CD14-positive monocyte (primary cell): ENCODE measurements around the gene ADAT3. TPM values are rescaled to one million over a fixed set of nuclear protein-coding genes. Genes with fewer than 3 reads are reported as not detected.

Experiments
- DNase-seq, 3 donors: peaks; one replicate each; pipeline ENCODE4 v3.0.0-alpha.2; 2011 to 2022
- H2AFZ ChIP-seq: 2 replicates; pipeline ENCODE4 v1.6.0; 2012; ENCODE audit warnings: mild to moderate bottlenecking, low read depth, low read length, inconsistent platforms; ENCODE audit not compliant: insufficient read depth, poor library complexity, severe bottlenecking
- H3K27ac ChIP-seq, 2 donors: 1 replicate in 1 of 2; 2 replicates in 1 of 2; pipeline ENCODE4 v1.5.1; 2012 to 2013; ENCODE audit warnings: low read length in 2 of 2, control low read depth in 1 of 2, inconsistent platforms in 1 of 2, low read depth in 1 of 2, mild to moderate bottlenecking in 1 of 2
- H3K27me3 ChIP-seq, 2 donors: one replicate each; pipeline versions ENCODE4 v1.6.0 to v1.6.1; 2011 to 2013; ENCODE audit warnings: low read length in 2 of 2; ENCODE audit not compliant: control insufficient read depth in 2 of 2, insufficient read depth in 2 of 2
- H3K36me3 ChIP-seq, 2 donors: replicated peaks in 1 of 2; 1 replicate in 1 of 2; 2 replicates in 1 of 2; pipeline versions ENCODE4 v1.5.1 to v1.6.1; 2012 to 2013; ENCODE audit warnings: low read length in 2 of 2, control low read depth in 1 of 2, inconsistent platforms in 1 of 2, mild to moderate bottlenecking in 1 of 2; ENCODE audit not compliant: insufficient read depth in 2 of 2, control insufficient read depth in 1 of 2
- H3K4me1 ChIP-seq, 2 donors: 1 replicate in 1 of 2; 2 replicates in 1 of 2; pipeline versions ENCODE4 v1.5.1 to v1.6.1; 2012 to 2013; ENCODE audit warnings: low read length in 2 of 2, control low read depth in 1 of 2, inconsistent platforms in 1 of 2, mild to moderate bottlenecking in 1 of 2, moderate library complexity in 1 of 2; ENCODE audit not compliant: insufficient read depth in 2 of 2, control insufficient read depth in 1 of 2
- H3K4me2 ChIP-seq: replicated peaks from 2 replicates; pipeline ENCODE3; 2012; ENCODE audit warnings: low read length, moderate library complexity, mild to moderate bottlenecking; ENCODE audit not compliant: poor library complexity, severe bottlenecking; ENCODE audit errors: extremely low read depth
- H3K4me3 ChIP-seq, 3 experiments: fragments of 200-600 bp in 1 of 3; sonication (generic) in 1 of 3; replicated peaks in 1 of 3; 1 replicate in 2 of 3; 2 replicates in 1 of 3; pipeline ENCODE4 v1.5.1; 2011 to 2013; ENCODE audit warnings: low read length in 3 of 3, mild to moderate bottlenecking in 3 of 3, control low read depth in 2 of 3, low read depth in 2 of 3, inconsistent platforms in 1 of 3, moderate library complexity in 1 of 3
- H3K79me2 ChIP-seq: 2 replicates; pipeline ENCODE4 v1.6.0; 2012; ENCODE audit warnings: mild to moderate bottlenecking, control low read depth, inconsistent platforms, low read length, moderate library complexity; ENCODE audit not compliant: insufficient read depth
- H3K9ac ChIP-seq: 2 replicates; pipeline ENCODE4 v1.6.0; 2017; ENCODE audit warnings: low read length, mild to moderate bottlenecking; ENCODE audit not compliant: insufficient read depth, poor library complexity, severe bottlenecking
- H3K9me3 ChIP-seq, 2 donors: replicated peaks in 1 of 2; 1 replicate in 1 of 2; 2 replicates in 1 of 2; pipeline versions ENCODE4 v1.5.1 to v1.6.1; 2012 to 2013; ENCODE audit warnings: low read length in 2 of 2, control low read depth in 1 of 2; ENCODE audit not compliant: control insufficient read depth in 1 of 2, insufficient read depth in 1 of 2
- H4K20me1 ChIP-seq: 2 replicates; pipeline ENCODE4 v1.6.0; 2012; ENCODE audit warnings: mild to moderate bottlenecking, low read length, control low read depth, moderate library complexity; ENCODE audit not compliant: insufficient read depth
- H3K27ac Mint-ChIP-seq, 7 donors: one replicate each; pipeline ENCODE4 v1.8.0; 2020; ENCODE audit warnings: mild to moderate bottlenecking in 7 of 7, mixed read lengths in 7 of 7, moderate library complexity in 6 of 7, inconsistent platforms in 2 of 7
- H3K27me3 Mint-ChIP-seq, 3 donors: one replicate each; pipeline ENCODE4 v1.8.0; 2021 to 2022; ENCODE audit warnings: low read depth in 3 of 3, mild to moderate bottlenecking in 3 of 3, mixed read lengths in 3 of 3, moderate library complexity in 3 of 3, inconsistent platforms in 1 of 3
- H3K36me3 Mint-ChIP-seq, 2 donors: one replicate each; pipeline ENCODE4 v1.8.0; 2020; ENCODE audit warnings: mixed read lengths in 2 of 2, inconsistent platforms in 1 of 2, mild to moderate bottlenecking in 1 of 2
- H3K4me1 Mint-ChIP-seq: one replicate; pipeline ENCODE4 v1.8.0; 2020; ENCODE audit warnings: mild to moderate bottlenecking, mixed read lengths
- H3K4me3 Mint-ChIP-seq, 2 donors: one replicate each; pipeline ENCODE4 v1.8.0; 2020; ENCODE audit warnings: mild to moderate bottlenecking in 2 of 2, mixed read lengths in 2 of 2, moderate library complexity in 1 of 2
- H3K9me3 Mint-ChIP-seq, 7 donors: one replicate each; pipeline ENCODE4 v1.8.0; 2020 to 2022; ENCODE audit warnings: mixed read lengths in 7 of 7, mild to moderate bottlenecking in 6 of 7, moderate library complexity in 6 of 7, inconsistent platforms in 2 of 7
- CTCF ChIP-seq: fragments of 200-600 bp; IDR thresholded peaks from one replicate; pipeline ENCODE4 v1.8.0; 2022; ENCODE audit warnings: antibody characterized with exemption, mild to moderate bottlenecking
- WGBS: methylation state at CpG from one replicate; pipeline ENCODE4 v1.1.5; 2013; ENCODE audit warnings: missing lambda C conversion rate; ENCODE audit not compliant: insufficient coverage; 5-methylcytosine and 5-hydroxymethylcytosine counted together
- intact Hi-C, 2 donors: fragments of 100-400 bp; cut with micrococcal nuclease; formaldehyde crosslinking; loops; one replicate each; pipeline versions ENCODE4 v1.15.0 to v1.15.1; 2023
- polyA plus RNA-seq, 3 donors: library from polyadenylated mRNA; depleted of rRNA in 1 of 3; unstranded in 2 of 3; stranded (reverse) in 1 of 3; fragments of 300-500 nt in 2 of 3; fragments of >200 nt in 1 of 3; fragmentation: Illumina TruSeq in 2 of 3; gene quantifications; 1 replicate in 2 of 3; 2 replicates in 1 of 3; pipeline ENCODE4 v1.2.3, GENCODE V29; 2012 to 2021

The ADAT3 gene
- polyA plus RNA-seq, 3 donors = 2.7 to 3.2 (median 3.1) TPM

DNA sequence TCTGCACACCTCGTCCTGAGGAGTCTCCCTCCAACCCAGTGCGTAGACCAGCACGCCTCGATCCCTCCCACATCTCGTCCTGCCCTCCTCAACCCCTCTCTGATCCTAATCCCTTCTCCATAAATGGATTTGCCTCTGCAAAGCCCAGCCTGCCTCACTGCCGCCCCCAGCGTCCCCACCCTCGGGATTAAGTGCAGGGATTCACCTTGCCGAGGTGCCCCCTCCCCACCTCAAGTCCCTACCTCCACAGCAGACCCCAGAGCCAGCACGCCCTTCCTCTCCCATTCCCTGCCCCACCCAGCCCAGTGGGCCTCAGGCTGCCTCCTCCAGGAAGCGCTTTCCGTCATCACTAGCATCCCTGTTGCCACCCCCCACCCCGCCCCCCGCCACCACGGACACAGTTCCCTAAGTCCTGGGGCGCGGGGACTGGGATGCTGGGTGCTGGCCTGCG, 45.8 kb upstream of the ADAT3 start:
- Histone ChIP-seq H3K36me3 (no peaks in the 10 kb centered on the region), H3K27me3 (no peaks in the 10 kb centered on the region), H3K4me3 (peak overlapping the region in 1 of 3 experiments; percentile 17), H3K4me2 (peak overlapping the region; percentile 92), H3K9ac (no peak overlapping the region), H3K9me3 (no peaks in the 10 kb centered on the region), H2AFZ (no peak overlapping the region), H3K4me1 (peaks cover 71 to 80% of the 10 kb centered on the region in 2 donors), H3K27ac (no peak overlapping the region), H3K79me2 (peaks cover 82% of the 10 kb centered on the region), H4K20me1 (peaks cover 68% of the 10 kb centered on the region)
- WGBS = 64% methylated on average over 18 of the region's 18 CpGs
- peak in 1 of 3 donors; percentile 9 for DNase-seq
- H3K4me1 Mint-ChIP-seq = peaks cover 56% of the 10 kb centered on the region
- no peaks in the 10 kb centered on the region for H3K9me3 Mint-ChIP-seq
- no peaks in the 10 kb centered on the region for H3K36me3 Mint-ChIP-seq
- intact Hi-C loops = no loop called here
- peak overlapping the region in 1 of 2 donors; percentile 12 for H3K4me3 Mint-ChIP-seq
- H3K27me3 Mint-ChIP-seq = peaks cover 0 to 4% (median 2%) of the 10 kb centered on the region in 3 donors
- H3K27ac Mint-ChIP-seq = peak overlapping the region in 6 of 7 donors; percentile 27 to 82 (median 66)
- TF ChIP-seq CTCF = no peak

DNA sequence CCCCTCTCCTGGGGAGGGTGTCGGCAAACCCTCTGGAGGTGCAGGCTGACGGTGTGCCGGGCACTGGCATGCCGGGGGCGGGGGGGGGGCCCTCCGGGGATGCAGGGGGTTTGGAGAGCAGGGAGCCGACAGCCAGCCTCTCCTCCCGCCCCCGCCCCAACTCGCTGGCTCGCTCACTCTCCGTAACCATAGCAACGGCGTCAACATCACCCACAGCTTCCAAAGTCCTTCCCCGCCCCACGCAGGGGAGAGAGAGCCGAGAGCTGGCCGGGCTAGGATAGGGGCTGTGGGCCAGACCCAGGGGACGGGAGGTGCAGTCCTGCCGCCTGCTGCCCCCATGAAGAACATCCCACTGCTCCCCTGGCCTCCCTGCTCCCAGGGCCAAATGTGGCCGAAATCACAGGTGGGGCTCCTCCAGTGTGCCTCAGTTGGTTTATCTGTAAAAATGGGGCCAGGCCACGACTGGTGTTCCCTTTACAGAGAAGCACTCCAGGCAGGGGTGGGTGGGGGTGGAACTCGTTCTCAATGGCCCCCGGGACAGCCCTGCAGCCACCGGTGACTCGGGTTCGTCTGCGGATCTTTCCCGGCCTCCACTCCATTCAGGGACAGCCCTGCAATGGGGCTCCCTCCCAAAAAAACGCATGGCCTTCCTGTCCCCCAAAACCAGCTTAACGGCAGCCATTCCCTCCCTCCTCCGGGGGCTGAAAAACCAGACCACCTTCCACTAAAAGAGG, 45.0 kb upstream of the ADAT3 start:
- Histone ChIP-seq H4K20me1 (peaks cover 60% of the 10 kb centered on the region), H2AFZ (no peak overlapping the region), H3K4me3 (peak overlapping the region in 1 of 3 experiments; percentile 96), H3K79me2 (peaks cover 80% of the 10 kb centered on the region), H3K9ac (no peak overlapping the region), H3K4me1 (peaks cover 67 to 77% of the 10 kb centered on the region in 2 donors), H3K9me3 (no peaks in the 10 kb centered on the region), H3K27ac (no peak overlapping the region), H3K36me3 (no peaks in the 10 kb centered on the region), H3K27me3 (no peaks in the 10 kb centered on the region), H3K4me2 (peak overlapping the region; percentile 92)
- Mint-ChIP-seq H3K36me3 (no peaks in the 10 kb centered on the region), H3K9me3 (no peaks in the 10 kb centered on the region), H3K27ac (no peak overlapping the region), H3K27me3 (peaks cover 0 to 4% (median 2%) of the 10 kb centered on the region in 3 donors), H3K4me1 (peaks cover 50% of the 10 kb centered on the region), H3K4me3 (peak overlapping the region in 1 of 2 donors; percentile 7)
- WGBS = 15% methylated on average over 13 of the region's 32 CpGs
- intact Hi-C loops = loop anchor here in 1 of 2 donors (5.0 kb wide), 1 partner anchor 37 kb away; no protein-coding TSS in a partner anchor
- no peak for TF ChIP-seq CTCF
- peak in 2 of 3 donors; percentile 21 to 52 for DNase-seq
